A549 (cell line): Measurements from ENCODE around the gene GPR137C.

ENCODE experiments used
- CBX2 ChIP-seq: fragments of 200-600 bp; sonication (generic); IDR thresholded peaks from 2 replicates; pipeline ENCODE4 v1.6.1; 2016; ENCODE audit warnings: low read depth, mild to moderate bottlenecking, borderline replicate concordance
- MAZ ChIP-seq: fragments of 150-350 bp; IDR thresholded peaks from 2 replicates; pipeline ENCODE4 v1.6.1; 2014; ENCODE audit warnings: antibody characterized with exemption, low read depth, low read length, borderline replicate concordance
- POLR2A ChIP-seq: IDR thresholded peaks from 2 replicates; pipeline ENCODE4 v1.6.1; 2012; ENCODE audit warnings: mild to moderate bottlenecking, low read length
- TF ChIP-seq, protein P1 (sequence below): fragments of >200 bp; sonication (Bioruptor Twin); formaldehyde crosslinking; IDR thresholded peaks from 3 replicates; pipeline ENCODE4 v1.5.1; 2016

DNA sequence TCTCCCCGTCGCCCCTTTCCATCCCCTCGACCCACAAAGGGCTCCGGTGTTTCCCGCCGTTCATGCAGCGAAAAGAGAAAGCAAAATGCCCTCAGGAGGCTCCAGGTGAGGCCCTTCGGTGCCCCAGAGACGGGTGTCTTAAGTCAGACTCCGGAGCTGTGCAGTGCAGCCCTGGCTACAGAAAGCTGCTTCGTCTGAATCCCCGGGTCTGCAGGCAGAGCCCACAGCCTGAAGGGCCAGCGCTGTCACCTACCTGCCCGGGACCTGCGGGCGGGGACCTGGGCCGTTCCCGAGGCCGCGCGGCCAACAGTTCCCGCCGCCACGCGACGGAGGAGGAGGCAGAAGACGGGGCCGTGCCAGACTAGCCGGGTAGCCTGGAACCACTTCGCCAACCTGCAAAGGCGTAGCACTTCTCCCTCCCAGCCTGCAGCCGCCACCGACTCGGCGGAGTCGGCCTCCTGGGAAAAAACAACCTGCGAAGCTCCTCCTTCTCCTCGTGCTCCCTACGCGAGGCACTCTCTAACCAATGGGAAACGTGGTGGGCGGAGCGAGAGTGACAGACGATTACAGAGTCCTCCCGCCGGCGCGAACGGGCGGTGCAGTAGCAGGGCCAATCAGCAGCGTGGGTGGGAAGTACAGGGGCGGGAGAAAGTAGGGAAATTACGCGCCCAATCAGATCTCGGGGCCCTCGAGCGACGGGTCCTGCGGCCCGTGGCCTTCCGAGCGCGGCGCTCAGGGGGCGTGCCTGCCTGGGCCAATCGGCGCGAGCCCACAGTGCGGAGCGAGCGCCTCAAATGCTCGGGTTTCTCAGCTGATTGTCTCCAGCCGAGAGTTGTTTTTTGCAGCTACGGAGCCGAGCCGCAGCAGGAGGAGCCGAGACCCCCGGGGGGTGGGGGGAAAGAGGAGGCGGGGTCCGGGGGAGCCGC lies at the start of gene GPR137C, which contains the start of gene TXNDC16:
- TF ChIP-seq, protein P1, sequence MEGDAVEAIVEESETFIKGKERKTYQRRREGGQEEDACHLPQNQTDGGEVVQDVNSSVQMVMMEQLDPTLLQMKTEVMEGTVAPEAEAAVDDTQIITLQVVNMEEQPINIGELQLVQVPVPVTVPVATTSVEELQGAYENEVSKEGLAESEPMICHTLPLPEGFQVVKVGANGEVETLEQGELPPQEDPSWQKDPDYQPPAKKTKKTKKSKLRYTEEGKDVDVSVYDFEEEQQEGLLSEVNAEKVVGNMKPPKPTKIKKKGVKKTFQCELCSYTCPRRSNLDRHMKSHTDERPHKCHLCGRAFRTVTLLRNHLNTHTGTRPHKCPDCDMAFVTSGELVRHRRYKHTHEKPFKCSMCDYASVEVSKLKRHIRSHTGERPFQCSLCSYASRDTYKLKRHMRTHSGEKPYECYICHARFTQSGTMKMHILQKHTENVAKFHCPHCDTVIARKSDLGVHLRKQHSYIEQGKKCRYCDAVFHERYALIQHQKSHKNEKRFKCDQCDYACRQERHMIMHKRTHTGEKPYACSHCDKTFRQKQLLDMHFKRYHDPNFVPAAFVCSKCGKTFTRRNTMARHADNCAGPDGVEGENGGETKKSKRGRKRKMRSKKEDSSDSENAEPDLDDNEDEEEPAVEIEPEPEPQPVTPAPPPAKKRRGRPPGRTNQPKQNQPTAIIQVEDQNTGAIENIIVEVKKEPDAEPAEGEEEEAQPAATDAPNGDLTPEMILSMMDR = no peak
- TF ChIP-seq CBX2 = no peak
- no peak for TF ChIP-seq MAZ
- TF ChIP-seq POLR2A = peak; percentile 47
